Lung (tissue), 12 donors: ENCODE measurements around the gene CSRNP3. TPM values are rescaled to one million over a fixed set of nuclear protein-coding genes. Genes with fewer than 3 reads are reported as not detected.

Source experiments
- ATAC-seq: fragments of 200-7000 bp; cut with Tn5 transposase; one replicate; pipeline ENCODE4 v1.9.1; 2020; ENCODE audit warnings: moderate number of reproducible peaks; ENCODE audit not compliant: insufficient read depth, low FRiP score
- DNase-seq, 3 donors: peaks; one replicate each; pipeline ENCODE4 v3.0.0-alpha.2; 2013 to 2017
- H3K27ac ChIP-seq, 2 donors: one replicate each; pipeline ENCODE4 v1.5.1; 2013; ENCODE audit warnings: mild to moderate bottlenecking in 2 of 2, moderate library complexity in 2 of 2, control low read depth in 1 of 2, inconsistent platforms in 1 of 2, low read depth in 1 of 2, low read length in 1 of 2
- H3K27me3 ChIP-seq, 3 donors: one replicate each; pipeline ENCODE4 v1.5.1; 2013; ENCODE audit warnings: low read length in 2 of 3; ENCODE audit not compliant: control insufficient read depth in 3 of 3, insufficient read depth in 3 of 3
- H3K36me3 ChIP-seq, 4 donors: one replicate each; pipeline ENCODE4 v1.5.1; 2013; ENCODE audit warnings: low read length in 4 of 4, mild to moderate bottlenecking in 1 of 4, moderate library complexity in 1 of 4; ENCODE audit not compliant: control insufficient read depth in 4 of 4, insufficient read depth in 4 of 4
- H3K4me1 ChIP-seq, 5 donors: one replicate each; pipeline ENCODE4 v1.5.1; 2013; ENCODE audit warnings: low read length in 5 of 5, mild to moderate bottlenecking in 2 of 5, moderate library complexity in 1 of 5; ENCODE audit not compliant: control insufficient read depth in 5 of 5, insufficient read depth in 5 of 5
- H3K4me3 ChIP-seq: one replicate; pipeline ENCODE4 v1.5.1; 2013; ENCODE audit warnings: mild to moderate bottlenecking, control low read depth, moderate library complexity
- H3K9ac ChIP-seq, 2 donors: one replicate each; pipeline ENCODE4 v1.5.1; 2013; ENCODE audit warnings: low read length in 2 of 2, control low read depth in 1 of 2; ENCODE audit not compliant: insufficient read depth in 1 of 2
- H3K9me3 ChIP-seq, 4 donors: one replicate each; pipeline ENCODE4 v1.5.1; 2013; ENCODE audit warnings: low read length in 3 of 4, mild to moderate bottlenecking in 1 of 4, moderate library complexity in 1 of 4; ENCODE audit not compliant: control insufficient read depth in 4 of 4, insufficient read depth in 3 of 4
- WGBS, 2 donors: extraction: QIAGEN DNeasy Blood & Tissue Kit; methylation state at CpG; one replicate each; pipeline ENCODE4 v1.1.7; 2013; 5-methylcytosine and 5-hydroxymethylcytosine counted together
- polyA plus RNA-seq, 2 donors: library from polyadenylated mRNA; stranded (reverse); fragments of 200-250 nt; gene quantifications; one replicate each; pipeline ENCODE4 v1.2.1, GENCODE V29; 2013
- total RNA-seq, 2 donors: library from RNA; depleted of rRNA in 1 of 2; stranded (reverse); fragments of >200 nt in 1 of 2; gene quantifications; one replicate each; pipeline ENCODE4 v1.2.1, GENCODE V29; 2014 to 2021
- TF ChIP-seq, protein P1 (sequence below): IDR thresholded peaks from 2 replicates; pipeline ENCODE4 v1.5.1; 2012; ENCODE audit warnings: mild to moderate bottlenecking; ENCODE audit errors: control extremely low read depth, extremely low read depth
- donor health status: control.
- donor health status: control.
- donor health status: Bipolar disorder and iron deficiency.
- donor health status: healthy.
- donor health status: DM: yes; HTN: yes; CAD: no.

CSRNP3 gene
- total and polyA plus RNA-seq, 4 donors = 0.25 to 8.7 (median 1.8) TPM

DNA sequence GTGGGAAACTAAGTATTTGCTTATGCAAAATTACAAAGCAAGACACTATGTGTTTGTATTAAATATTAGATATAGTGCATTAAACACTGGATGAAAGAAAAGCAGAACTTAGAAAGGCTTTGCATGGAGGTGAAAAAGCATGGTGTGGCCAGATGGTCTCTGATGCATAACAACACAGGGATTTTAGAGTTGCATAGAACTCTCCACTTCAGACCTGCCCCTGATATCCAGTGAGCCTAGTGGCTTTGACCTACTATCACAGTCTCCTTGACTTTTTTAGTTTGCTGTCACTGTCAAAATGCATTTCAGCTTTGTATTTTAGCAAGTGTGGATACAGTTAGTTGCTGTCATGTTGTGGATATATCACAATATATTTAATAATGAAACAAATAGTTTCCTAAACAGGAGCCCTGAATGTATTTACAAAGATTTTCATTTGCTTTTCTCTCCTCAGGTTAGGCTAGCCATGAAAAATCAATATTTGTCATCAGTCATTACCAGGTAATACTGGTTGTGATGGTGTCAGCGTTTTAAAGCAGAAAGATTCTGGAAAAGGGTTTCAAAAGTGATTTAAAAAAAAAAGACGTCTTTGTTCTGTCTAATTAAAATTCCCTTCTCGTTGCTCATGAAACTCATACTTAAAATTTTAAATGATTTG is 5.2 kb downstream of the CSRNP3 start:
- ATAC-seq = no peak
- no peak overlapping the region for H3K9ac ChIP-seq
- H3K27me3 ChIP-seq = no peaks in the 10 kb centered on the region
- H3K4me3 ChIP-seq = no peak overlapping the region
- H3K36me3 ChIP-seq = no peaks in the 10 kb centered on the region
- DNase-seq = no peak
- TF ChIP-seq, protein P1, sequence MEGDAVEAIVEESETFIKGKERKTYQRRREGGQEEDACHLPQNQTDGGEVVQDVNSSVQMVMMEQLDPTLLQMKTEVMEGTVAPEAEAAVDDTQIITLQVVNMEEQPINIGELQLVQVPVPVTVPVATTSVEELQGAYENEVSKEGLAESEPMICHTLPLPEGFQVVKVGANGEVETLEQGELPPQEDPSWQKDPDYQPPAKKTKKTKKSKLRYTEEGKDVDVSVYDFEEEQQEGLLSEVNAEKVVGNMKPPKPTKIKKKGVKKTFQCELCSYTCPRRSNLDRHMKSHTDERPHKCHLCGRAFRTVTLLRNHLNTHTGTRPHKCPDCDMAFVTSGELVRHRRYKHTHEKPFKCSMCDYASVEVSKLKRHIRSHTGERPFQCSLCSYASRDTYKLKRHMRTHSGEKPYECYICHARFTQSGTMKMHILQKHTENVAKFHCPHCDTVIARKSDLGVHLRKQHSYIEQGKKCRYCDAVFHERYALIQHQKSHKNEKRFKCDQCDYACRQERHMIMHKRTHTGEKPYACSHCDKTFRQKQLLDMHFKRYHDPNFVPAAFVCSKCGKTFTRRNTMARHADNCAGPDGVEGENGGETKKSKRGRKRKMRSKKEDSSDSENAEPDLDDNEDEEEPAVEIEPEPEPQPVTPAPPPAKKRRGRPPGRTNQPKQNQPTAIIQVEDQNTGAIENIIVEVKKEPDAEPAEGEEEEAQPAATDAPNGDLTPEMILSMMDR = no peak
- H3K4me1 ChIP-seq = peaks cover 0 to 26% (median 3%) of the 10 kb centered on the region in 5 donors
- H3K9me3 ChIP-seq = no peaks in the 10 kb centered on the region
- WGBS, 2 donors = 81 to 91% methylated on average over 3 of the region's 3 CpGs
- no peak overlapping the region for H3K27ac ChIP-seq

DNA sequence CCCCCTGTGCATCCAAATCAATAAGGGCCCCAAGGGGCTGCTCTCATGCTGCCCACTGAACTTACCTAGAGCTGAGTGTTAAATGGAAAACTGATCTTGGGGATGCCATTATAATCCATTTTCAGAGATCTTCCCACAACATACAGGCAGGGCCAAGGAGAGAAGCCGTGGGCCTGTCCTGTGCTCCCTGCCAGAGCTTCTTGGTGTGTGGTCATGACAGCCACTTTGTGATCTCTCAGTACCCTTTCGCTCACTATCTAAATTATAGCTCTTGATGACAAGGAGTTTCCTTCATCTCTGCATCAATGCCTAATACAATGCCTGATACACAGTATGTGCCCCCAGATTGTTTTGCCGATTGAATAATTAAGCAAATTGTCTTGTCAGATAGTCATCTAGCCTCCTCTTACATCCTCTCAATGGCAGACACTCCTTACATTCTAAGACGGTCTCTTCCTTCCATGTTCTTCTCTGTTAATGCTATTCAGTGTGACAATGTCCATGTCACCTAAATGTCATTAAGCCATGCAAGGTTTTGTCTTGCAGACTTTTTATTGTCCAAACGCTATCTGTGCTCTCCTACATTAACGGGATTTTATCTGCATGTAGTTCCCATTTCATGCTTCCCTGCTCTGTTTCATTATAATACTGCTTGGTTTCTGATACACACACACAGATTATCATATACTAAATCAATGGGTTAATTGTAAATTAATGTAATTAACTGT is 5.9 kb downstream of the CSRNP3 start:
- Histone ChIP-seq H3K27me3 (no peaks in the 10 kb centered on the region), H3K9me3 (no peaks in the 10 kb centered on the region), H3K4me1 (peaks cover 0 to 23% (median 3%) of the 10 kb centered on the region in 5 donors), H3K4me3 (no peak overlapping the region), H3K27ac (no peak overlapping the region), H3K36me3 (no peaks in the 10 kb centered on the region), H3K9ac (no peak overlapping the region)
- TF ChIP-seq, protein P1 = no peak
- ATAC-seq (no peak), DNase-seq (no peak)
- WGBS, 2 donors = 91 to 92% methylated on average over 6 of the region's 6 CpGs

DNA sequence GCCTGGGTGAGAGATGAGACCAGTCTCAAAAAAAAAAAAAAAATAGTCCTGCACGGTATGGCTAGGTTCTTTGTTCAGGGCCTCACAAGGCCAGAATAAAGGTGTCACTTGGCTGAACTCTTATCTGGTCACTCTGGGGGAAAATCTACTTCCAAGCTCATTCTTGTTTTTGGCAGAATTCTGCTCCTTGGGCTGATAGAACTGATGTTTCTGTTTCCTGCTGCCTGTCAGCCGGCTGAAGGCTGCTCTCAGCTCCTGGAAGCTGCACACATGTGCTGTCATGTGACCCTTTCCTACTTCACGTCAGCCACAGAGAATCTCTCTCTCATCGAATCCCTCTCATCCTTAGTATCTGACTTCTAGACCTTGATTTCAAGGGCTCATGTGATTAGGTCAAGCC is 10.4 kb downstream of the CSRNP3 start:
- ATAC-seq = no peak
- 72 to 74% methylated on average over 4 of the region's 4 CpGs for WGBS, 2 donors
- Histone ChIP-seq H3K4me1 (peaks cover 0 to 8% (median 0%) of the 10 kb centered on the region in 5 donors), H3K9me3 (peaks cover 0 to 6% (median 0%) of the 10 kb centered on the region in 4 donors), H3K9ac (no peak overlapping the region), H3K4me3 (no peak overlapping the region), H3K27me3 (no peaks in the 10 kb centered on the region), H3K36me3 (no peaks in the 10 kb centered on the region), H3K27ac (no peak overlapping the region)
- DNase-seq = peak in 1 of 3 donors; percentile 13
- TF ChIP-seq, protein P1 = no peak
